Neural cell (in vitro differentiated cells): ENCODE results near the gene STK10. TPM values are rescaled to one million over a fixed set of nuclear protein-coding genes. Genes with fewer than 3 reads are reported as not detected.

ENCODE experiments used
- H2AFZ ChIP-seq: fragments of 200-600, 300-800 bp; sonication (generic), shearing (Covaris generic); 2 replicates; pipeline ENCODE4 v1.6.0; 2014; ENCODE audit warnings: low read depth, mild to moderate bottlenecking, antibody characterized with exemption, low read length, moderate library complexity
- H3F3A ChIP-seq: fragments of 200-600 bp; shearing (Covaris generic); 2 replicates; pipeline ENCODE4 v1.6.1; 2016; ENCODE audit warnings: mild to moderate bottlenecking, moderate library complexity, mixed read lengths, antibody characterized with exemption, low read length; ENCODE audit not compliant: insufficient read depth, poor library complexity, severe bottlenecking
- H3K27ac ChIP-seq: fragments of 200-600, 300-800 bp; sonication (generic), shearing (Covaris generic); 2 replicates; pipeline ENCODE4 v1.5.1; 2014; ENCODE audit warnings: mild to moderate bottlenecking, low read length, moderate library complexity
- H3K27me3 ChIP-seq: fragments of 300-800, 200-600 bp; sonication (generic), shearing (Covaris generic); 2 replicates; pipeline ENCODE4 v1.6.0; 2014; ENCODE audit warnings: mild to moderate bottlenecking, low read depth, low read length, moderate library complexity; ENCODE audit not compliant: insufficient read depth
- H3K36me3 ChIP-seq: fragments of 300-800, 200-600 bp; sonication (generic), shearing (Covaris generic); 2 replicates; pipeline ENCODE4 v1.5.1; 2014; ENCODE audit warnings: mild to moderate bottlenecking, antibody characterized with exemption, low read length, moderate library complexity; ENCODE audit not compliant: insufficient read depth
- H3K4me2 ChIP-seq: fragments of 300-800, 200-600 bp; sonication (generic), shearing (Covaris generic); 2 replicates; pipeline ENCODE4 v1.6.0; 2014; ENCODE audit warnings: mild to moderate bottlenecking, low read length
- H3K4me3 ChIP-seq: fragments of 300-800, 200-600 bp; sonication (generic), shearing (Covaris generic); 2 replicates; pipeline ENCODE4 v1.5.1; 2014; ENCODE audit warnings: mild to moderate bottlenecking, low read length, moderate library complexity
- H3K79me2 ChIP-seq: fragments of 200-600 bp; shearing (Covaris generic); replicated peaks from 2 replicates; pipeline ENCODE4 v1.6.0; 2014; ENCODE audit warnings: mild to moderate bottlenecking, low read length, moderate library complexity; ENCODE audit not compliant: insufficient read depth
- H3K9ac ChIP-seq: fragments of 300-800, 200-600 bp; sonication (generic), shearing (Covaris generic); 2 replicates; pipeline ENCODE4 v1.6.1; 2016; ENCODE audit warnings: mild to moderate bottlenecking, low read length, mixed read lengths
- H3K9me2 ChIP-seq: fragments of 200-600 bp; shearing (Covaris generic); 2 replicates; pipeline ENCODE4 v1.6.1; 2016; ENCODE audit warnings: mild to moderate bottlenecking, low read length, mixed read lengths; ENCODE audit not compliant: insufficient read depth
- H3K9me3 ChIP-seq: fragments of 200-600, 300-800 bp; sonication (generic), shearing (Covaris generic); 2 replicates; pipeline ENCODE4 v1.6.1; 2016; ENCODE audit warnings: mild to moderate bottlenecking, mixed run types, low read length, moderate library complexity, mixed read lengths
- H4K20me1 ChIP-seq: fragments of 200-600 bp; shearing (Covaris generic); 2 replicates; pipeline ENCODE4 v1.6.1; 2016; ENCODE audit warnings: mild to moderate bottlenecking, mixed run types; ENCODE audit not compliant: insufficient read depth
- EP300 ChIP-seq: fragments of 450-650 bp; conservative IDR thresholded peaks from 2 replicates; pipeline ENCODE4 v1.6.1; 2014; ENCODE audit warnings: antibody characterized with exemption, mild to moderate bottlenecking, moderate library complexity; ENCODE audit not compliant: poor library complexity, severe bottlenecking
- EZH2 ChIP-seq: fragments of 200-600, 300-800 bp; shearing (Covaris generic), sonication (generic); IDR thresholded peaks from 2 replicates; pipeline ENCODE4 v1.6.1; 2014; ENCODE audit warnings: antibody characterized with exemption, low read length, borderline replicate concordance, mild to moderate bottlenecking; ENCODE audit not compliant: insufficient read depth, poor library complexity, severe bottlenecking
- MXI1 ChIP-seq: fragments of 450-650 bp; conservative IDR thresholded peaks from 2 replicates; pipeline ENCODE4 v1.6.1; 2014; ENCODE audit warnings: antibody characterized with exemption, mild to moderate bottlenecking; ENCODE audit not compliant: poor library complexity, severe bottlenecking
- POLR2AphosphoS5 ChIP-seq: IDR thresholded peaks from 2 replicates; pipeline ENCODE4 v1.6.1; 2012
- RAD21 ChIP-seq: fragments of 450-650 bp; conservative IDR thresholded peaks from 2 replicates; pipeline ENCODE4 v1.6.1; 2014; ENCODE audit warnings: antibody characterized with exemption, mild to moderate bottlenecking, moderate library complexity
- SMC3 ChIP-seq: fragments of 450-650 bp; conservative IDR thresholded peaks from 2 replicates; pipeline ENCODE4 v1.6.1; 2014; ENCODE audit warnings: antibody characterized with exemption, mild to moderate bottlenecking, moderate library complexity; ENCODE audit not compliant: poor library complexity
- TAF1 ChIP-seq: IDR thresholded peaks from 2 replicates; pipeline ENCODE4 v1.6.1; 2012; ENCODE audit warnings: low read depth
- polyA plus RNA-seq: library from polyadenylated mRNA; depleted of rRNA; stranded (reverse); fragments of >200 nt; gene quantifications from 2 replicates; pipeline ENCODE4 v1.2.3, GENCODE V29; 2014
- TF ChIP-seq, protein P1 (sequence below): IDR thresholded peaks from 2 replicates; pipeline ENCODE4 v1.6.1; 2012; ENCODE audit warnings: borderline replicate concordance
- TF ChIP-seq, protein P2 (sequence below): fragments of 450-650 bp; IDR thresholded peaks from 2 replicates; pipeline ENCODE4 v1.5.1; 2014; ENCODE audit warnings: antibody characterized with exemption, mild to moderate bottlenecking, moderate library complexity; ENCODE audit not compliant: poor library complexity, severe bottlenecking

Gene STK10
- polyA plus RNA-seq, 1 donor from 2014 or later, result 8.2 TPM

DNA sequence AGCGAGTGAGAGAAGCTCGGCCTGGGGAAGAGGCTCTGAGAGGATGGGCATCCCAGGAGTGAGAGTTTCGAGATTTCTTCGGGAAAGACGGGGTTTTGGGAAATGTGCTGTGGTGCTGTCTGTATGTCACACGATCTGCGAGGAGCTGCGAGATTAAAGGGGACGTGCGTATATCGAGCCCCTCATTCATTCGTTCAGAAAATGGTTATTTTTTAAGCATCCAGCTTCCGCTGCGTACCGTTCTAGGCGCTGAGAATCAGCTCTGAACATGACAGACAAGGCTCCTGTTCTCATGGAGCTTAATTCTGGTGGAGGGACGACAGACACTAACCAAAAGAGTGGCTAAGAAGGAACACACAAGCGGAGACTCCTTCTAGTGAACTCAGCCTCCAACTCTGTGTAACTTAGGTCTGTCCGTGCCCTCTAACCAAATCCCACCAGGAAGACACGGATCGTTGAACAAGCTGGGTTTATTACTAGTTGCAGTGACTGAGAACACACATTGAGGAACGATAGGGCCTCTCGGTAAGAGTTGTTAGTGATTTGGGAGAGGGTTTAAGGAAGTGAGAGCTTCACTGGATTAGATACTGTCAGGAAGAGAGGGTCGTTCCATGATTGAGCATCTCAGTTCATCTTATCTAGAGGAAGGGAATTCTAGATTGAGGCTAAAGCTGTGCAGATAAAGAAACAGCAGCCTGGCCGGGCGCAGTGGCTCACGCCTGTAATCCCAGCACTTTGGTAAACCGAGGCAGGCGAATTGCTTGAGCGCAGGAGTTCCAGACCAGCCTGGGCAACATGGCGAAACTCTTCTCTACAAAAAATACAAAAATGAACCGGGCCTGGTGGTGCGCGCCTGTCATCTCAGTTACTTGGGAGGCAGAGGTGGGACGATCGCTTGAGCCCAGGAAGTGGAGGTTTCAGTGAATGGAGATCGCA lies 180.6 kb downstream of the STK10 start:
- Histone ChIP-seq H2AFZ (peak overlapping the region; percentile 92), H3K9ac (peak overlapping the region; percentile 96)
- TF ChIP-seq, protein P1, sequence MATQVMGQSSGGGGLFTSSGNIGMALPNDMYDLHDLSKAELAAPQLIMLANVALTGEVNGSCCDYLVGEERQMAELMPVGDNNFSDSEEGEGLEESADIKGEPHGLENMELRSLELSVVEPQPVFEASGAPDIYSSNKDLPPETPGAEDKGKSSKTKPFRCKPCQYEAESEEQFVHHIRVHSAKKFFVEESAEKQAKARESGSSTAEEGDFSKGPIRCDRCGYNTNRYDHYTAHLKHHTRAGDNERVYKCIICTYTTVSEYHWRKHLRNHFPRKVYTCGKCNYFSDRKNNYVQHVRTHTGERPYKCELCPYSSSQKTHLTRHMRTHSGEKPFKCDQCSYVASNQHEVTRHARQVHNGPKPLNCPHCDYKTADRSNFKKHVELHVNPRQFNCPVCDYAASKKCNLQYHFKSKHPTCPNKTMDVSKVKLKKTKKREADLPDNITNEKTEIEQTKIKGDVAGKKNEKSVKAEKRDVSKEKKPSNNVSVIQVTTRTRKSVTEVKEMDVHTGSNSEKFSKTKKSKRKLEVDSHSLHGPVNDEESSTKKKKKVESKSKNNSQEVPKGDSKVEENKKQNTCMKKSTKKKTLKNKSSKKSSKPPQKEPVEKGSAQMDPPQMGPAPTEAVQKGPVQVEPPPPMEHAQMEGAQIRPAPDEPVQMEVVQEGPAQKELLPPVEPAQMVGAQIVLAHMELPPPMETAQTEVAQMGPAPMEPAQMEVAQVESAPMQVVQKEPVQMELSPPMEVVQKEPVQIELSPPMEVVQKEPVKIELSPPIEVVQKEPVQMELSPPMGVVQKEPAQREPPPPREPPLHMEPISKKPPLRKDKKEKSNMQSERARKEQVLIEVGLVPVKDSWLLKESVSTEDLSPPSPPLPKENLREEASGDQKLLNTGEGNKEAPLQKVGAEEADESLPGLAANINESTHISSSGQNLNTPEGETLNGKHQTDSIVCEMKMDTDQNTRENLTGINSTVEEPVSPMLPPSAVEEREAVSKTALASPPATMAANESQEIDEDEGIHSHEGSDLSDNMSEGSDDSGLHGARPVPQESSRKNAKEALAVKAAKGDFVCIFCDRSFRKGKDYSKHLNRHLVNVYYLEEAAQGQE, result peak; percentile 76
- no peak for TF ChIP-seq POLR2AphosphoS5

DNA sequence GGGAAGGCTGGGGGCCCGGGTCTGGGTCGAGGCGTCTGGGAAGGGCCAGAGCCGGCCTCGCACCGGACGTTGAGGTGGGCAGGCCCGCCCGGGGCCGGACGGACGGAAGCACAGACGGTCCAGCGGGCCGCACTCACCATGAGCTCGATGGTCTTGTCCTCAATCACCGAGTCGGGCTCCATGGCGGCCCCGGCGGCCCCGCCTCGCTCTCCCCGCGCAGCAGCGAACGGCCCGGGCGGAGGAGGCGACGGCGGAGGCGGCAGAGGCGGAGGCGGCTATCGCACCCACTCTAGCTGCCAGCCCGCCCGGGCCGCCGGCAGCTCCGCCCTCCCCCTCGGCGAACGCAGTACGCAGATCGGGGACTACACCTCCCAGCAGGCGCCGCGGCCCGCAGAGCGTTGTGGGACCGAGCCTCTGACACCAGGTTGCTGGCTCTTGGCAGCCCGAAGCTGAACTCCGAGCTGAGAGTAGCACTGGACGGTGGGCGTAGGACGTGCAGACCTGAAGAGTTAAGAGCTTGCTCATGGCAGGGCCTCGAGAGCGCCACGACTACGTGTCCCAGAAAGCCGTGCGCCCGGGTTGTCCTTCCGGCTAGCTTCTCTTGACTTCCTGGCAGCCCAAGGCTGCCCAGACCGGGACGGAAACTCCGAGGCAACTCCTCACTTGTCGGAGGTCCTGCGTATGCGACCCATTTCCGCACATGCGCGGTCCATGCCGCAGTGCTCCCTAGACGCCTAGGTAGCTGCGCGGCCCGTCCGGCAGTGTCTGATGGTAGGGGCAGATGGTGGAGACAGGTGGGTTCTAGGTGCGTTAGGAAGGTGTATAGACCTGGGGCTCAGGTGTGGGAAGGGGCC lies 181.5 kb downstream of the STK10 start, which contains the start of gene FBXW11:
TSS of gene FBXW11 (minus strand) at position 318 of the 854 bp plus-strand sequence. CDS start at position 182, 136 bp downstream.
- no peaks in the 10 kb centered on the region for H4K20me1 ChIP-seq
- H3K9me2 ChIP-seq, result no peaks in the 10 kb centered on the region
- peak within 1 kb of the TSS; percentile 91 for H3K4me3 ChIP-seq
- H3K36me3 ChIP-seq, result no peaks in the 10 kb centered on the region
- peak within 1 kb of the TSS; percentile 92 for H2AFZ ChIP-seq
- H3K9ac ChIP-seq, result peak within 1 kb of the TSS; percentile 96
- peaks cover 46% of the 10 kb centered on the region for H3K79me2 ChIP-seq
- H3K9me3 ChIP-seq, result no peaks in the 10 kb centered on the region
- H3K27me3 ChIP-seq, result no peaks in the 10 kb centered on the region
- H3F3A ChIP-seq, result no peaks in the 10 kb centered on the region
- H3K4me2 ChIP-seq, result peak within 1 kb of the TSS; percentile 94
- TF ChIP-seq POLR2AphosphoS5 (peak; percentile 84), EP300 (peak; percentile 17), SMC3 (no peak), TAF1 (peak; percentile 86), EZH2 (no peak), MXI1 (peak; percentile 74), RAD21 (peak; percentile 15)
- TF ChIP-seq, protein P2, sequence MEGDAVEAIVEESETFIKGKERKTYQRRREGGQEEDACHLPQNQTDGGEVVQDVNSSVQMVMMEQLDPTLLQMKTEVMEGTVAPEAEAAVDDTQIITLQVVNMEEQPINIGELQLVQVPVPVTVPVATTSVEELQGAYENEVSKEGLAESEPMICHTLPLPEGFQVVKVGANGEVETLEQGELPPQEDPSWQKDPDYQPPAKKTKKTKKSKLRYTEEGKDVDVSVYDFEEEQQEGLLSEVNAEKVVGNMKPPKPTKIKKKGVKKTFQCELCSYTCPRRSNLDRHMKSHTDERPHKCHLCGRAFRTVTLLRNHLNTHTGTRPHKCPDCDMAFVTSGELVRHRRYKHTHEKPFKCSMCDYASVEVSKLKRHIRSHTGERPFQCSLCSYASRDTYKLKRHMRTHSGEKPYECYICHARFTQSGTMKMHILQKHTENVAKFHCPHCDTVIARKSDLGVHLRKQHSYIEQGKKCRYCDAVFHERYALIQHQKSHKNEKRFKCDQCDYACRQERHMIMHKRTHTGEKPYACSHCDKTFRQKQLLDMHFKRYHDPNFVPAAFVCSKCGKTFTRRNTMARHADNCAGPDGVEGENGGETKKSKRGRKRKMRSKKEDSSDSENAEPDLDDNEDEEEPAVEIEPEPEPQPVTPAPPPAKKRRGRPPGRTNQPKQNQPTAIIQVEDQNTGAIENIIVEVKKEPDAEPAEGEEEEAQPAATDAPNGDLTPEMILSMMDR, result peak; percentile 18
- TF ChIP-seq, protein P1, result no peak
- peak within 1 kb of the TSS; percentile 96 for H3K27ac ChIP-seq

More for the DNA sequence above, 180.6 kb downstream of the STK10 start:
- Histone ChIP-seq H3K9me2 (no peaks in the 10 kb centered on the region), H3K9me3 (no peaks in the 10 kb centered on the region), H3K4me3 (peak overlapping the region; percentile 91), H3K27ac (peak overlapping the region; percentile 96), H4K20me1 (no peaks in the 10 kb centered on the region), H3K4me2 (peak overlapping the region; percentile 94), H3K27me3 (no peaks in the 10 kb centered on the region), H3K79me2 (peaks cover 37% of the 10 kb centered on the region), H3F3A (no peaks in the 10 kb centered on the region), H3K36me3 (no peaks in the 10 kb centered on the region)
